Measurements from ENCODE around the gene SPRYD7. TPM values are rescaled to one million over a fixed set of nuclear protein-coding genes. Genes with fewer than 3 reads are reported as not detected.

SPRYD7 gene
- polyA plus RNA-seq, 1 donor, result 11.1 TPM

DNA sequence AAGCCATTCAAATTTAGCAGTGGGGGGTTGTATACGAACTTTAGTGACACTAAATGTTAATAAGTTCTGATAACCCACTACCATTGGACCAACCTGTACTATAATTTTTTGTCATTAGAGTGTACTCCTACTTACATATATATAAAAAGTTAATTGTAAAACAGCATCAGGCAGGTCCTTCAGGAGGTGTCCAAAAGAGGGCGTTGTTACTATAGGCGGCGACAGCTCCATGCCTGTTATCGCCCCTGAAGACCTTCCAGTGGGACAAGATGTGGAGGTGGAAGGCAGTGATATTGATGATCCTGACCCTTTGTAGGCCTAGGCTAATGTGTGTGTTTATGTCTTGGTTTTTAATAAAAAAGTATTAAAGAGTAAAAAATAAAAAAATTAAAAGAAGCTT lies 27.5 kb downstream of the SPRYD7 start:
- H3K27me3 ChIP-seq (ENCODE audit: control insufficient read depth, insufficient read depth, low read length), result no peaks in the 10 kb centered on the region
- H3K9me3 ChIP-seq (ENCODE audit: control insufficient read depth, low read depth, low read length), result no peaks in the 10 kb centered on the region
- H3K36me3 ChIP-seq (ENCODE audit: control insufficient read depth, insufficient read depth, low read length), result peaks cover 2% of the 10 kb centered on the region
- H3K27ac ChIP-seq (ENCODE audit: low read length), result no peak overlapping the region
- H3K4me1 ChIP-seq (ENCODE audit: control insufficient read depth, insufficient read depth, low read length), result no peaks in the 10 kb centered on the region
- no peak overlapping the region for H3K4me3 ChIP-seq (ENCODE audit: low read length)
- no peak for DNase-seq
- 40% methylated on average over 1 of the region's 5 CpGs for whole genome bisulfite sequencing (ENCODE audit: insufficient coverage, low lambda C conversion rate)

DNA sequence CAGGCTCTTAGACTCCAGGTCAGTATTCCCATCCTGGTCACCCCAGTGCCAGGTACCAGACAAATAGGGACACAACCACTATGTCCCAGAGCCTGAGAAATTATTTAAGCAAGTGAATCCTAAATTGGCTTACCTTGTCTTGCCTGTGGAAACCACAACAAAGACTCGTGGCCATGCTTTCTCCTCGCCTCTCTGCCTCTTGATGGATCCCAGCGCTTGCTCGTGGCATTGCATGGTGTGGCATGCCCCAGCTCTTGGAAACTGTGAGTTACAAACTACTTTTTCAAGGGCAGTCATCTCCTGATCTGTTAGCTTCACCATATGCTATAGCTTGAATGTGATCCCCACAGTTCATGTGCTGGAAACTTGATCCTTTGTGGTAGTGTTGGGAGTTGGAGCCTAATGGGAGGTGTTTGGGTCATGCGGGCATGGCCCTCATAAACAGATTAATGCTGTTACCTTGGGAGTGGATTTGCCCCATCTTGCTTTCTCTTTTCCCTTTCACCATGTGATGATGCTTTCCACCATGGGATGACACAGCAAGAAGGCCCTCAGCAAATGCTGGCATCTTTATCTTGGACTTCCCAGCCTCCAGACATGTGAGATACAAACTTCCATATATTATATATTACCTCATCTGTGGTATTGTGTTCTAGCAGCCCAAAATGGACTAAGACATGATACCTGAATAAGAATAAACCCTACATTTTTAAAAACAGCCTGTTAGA lies 31.2 kb downstream of the SPRYD7 start:
- no peaks in the 10 kb centered on the region for H3K27me3 ChIP-seq (ENCODE audit: control insufficient read depth, insufficient read depth, low read length)
- H3K36me3 ChIP-seq (ENCODE audit: control insufficient read depth, insufficient read depth, low read length), result no peaks in the 10 kb centered on the region
- H3K4me1 ChIP-seq (ENCODE audit: control insufficient read depth, insufficient read depth, low read length), result no peaks in the 10 kb centered on the region
- no peaks in the 10 kb centered on the region for H3K9me3 ChIP-seq (ENCODE audit: control insufficient read depth, low read depth, low read length)
- no CpG with 5 or more reads among the region's 5 CpGs for WGBS (ENCODE audit: insufficient coverage, low lambda C conversion rate)
- H3K27ac ChIP-seq (ENCODE audit: low read length), result no peak overlapping the region
- DNase-seq, result no peak
- H3K4me3 ChIP-seq (ENCODE audit: low read length), result no peak overlapping the region

DNA sequence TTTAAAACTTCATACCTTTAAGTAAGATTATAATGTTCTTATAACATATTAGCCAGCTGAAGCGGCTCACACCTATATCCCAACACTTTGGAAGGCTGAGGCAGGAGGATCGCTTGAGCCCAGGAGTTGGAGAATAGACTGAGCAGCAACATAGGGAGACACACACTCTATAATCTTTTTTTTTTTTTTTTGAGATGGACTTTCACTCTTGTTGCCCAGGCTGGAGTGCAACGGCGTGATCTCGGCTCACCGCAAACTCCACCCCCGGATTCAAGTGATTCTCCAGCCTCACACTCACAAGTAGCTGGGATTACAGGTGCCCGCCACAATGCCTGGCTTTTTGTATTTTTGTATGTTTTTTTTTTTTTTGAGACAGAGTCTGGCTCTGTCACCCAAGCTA lies 37.3 kb downstream of the SPRYD7 start:
- Histone ChIP-seq H3K4me3 (ENCODE audit: low read length) (no peak overlapping the region), H3K36me3 (ENCODE audit: control insufficient read depth, insufficient read depth, low read length) (no peaks in the 10 kb centered on the region), H3K27ac (ENCODE audit: low read length) (no peak overlapping the region), H3K9me3 (ENCODE audit: control insufficient read depth, low read depth, low read length) (no peaks in the 10 kb centered on the region), H3K27me3 (ENCODE audit: control insufficient read depth, insufficient read depth, low read length) (no peaks in the 10 kb centered on the region), H3K4me1 (ENCODE audit: control insufficient read depth, insufficient read depth, low read length) (no peaks in the 10 kb centered on the region)
- DNase-seq, result no peak
- WGBS (ENCODE audit: insufficient coverage, low lambda C conversion rate), result no CpG with 5 or more reads among the region's 8 CpGs

DNA sequence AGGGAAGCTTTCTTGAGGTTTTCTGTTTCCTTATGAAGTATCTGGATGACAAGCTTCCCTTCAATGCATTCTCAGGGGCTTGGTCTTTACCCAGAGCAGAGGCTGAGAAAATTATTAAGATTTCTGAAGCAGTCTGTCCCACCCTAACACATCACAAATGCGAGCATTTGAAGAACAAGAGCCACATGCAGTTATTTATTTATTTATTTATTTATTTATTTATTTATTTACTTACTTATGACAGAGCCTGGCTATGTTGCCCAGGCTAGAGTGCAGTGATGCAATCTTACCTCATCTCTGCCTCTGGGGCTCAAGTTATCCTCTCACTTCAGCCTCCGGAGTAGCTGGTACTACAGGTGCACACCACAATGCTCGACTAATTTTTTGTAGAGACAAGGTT lies 38.4 kb downstream of the SPRYD7 start:
- Histone ChIP-seq H3K36me3 (ENCODE audit: control insufficient read depth, insufficient read depth, low read length) (no peaks in the 10 kb centered on the region), H3K9me3 (ENCODE audit: control insufficient read depth, low read depth, low read length) (no peaks in the 10 kb centered on the region), H3K4me1 (ENCODE audit: control insufficient read depth, insufficient read depth, low read length) (no peaks in the 10 kb centered on the region), H3K4me3 (ENCODE audit: low read length) (no peak overlapping the region), H3K27ac (ENCODE audit: low read length) (no peak overlapping the region), H3K27me3 (ENCODE audit: control insufficient read depth, insufficient read depth, low read length) (no peaks in the 10 kb centered on the region)
- WGBS (ENCODE audit: insufficient coverage, low lambda C conversion rate), result no CpG with 5 or more reads among the region's 3 CpGs
- no peak for DNase-seq

DNA sequence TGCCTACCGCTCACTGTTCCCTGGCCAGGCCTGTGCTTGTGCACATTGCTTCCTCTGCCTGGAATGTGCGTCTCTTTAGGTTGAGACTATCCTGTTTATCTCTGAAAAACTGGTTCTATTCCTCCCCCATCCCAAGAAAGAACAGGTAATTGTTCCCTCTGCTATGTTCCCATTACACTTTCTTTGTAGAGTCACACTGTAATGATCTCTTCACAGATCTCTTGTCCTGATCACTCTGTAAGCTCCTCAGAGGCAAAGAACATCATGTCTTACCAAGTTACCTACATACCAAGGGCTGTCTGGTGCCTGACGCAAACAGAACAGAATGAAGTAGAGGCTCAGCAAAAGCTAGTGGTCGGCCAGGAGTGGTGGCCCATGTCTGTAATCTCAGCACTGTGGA lies 40.3 kb downstream of the SPRYD7 start:
- no CpG with 5 or more reads among the region's 4 CpGs for WGBS (ENCODE audit: insufficient coverage, low lambda C conversion rate)
- no peak overlapping the region for H3K4me3 ChIP-seq (ENCODE audit: low read length)

DNA sequence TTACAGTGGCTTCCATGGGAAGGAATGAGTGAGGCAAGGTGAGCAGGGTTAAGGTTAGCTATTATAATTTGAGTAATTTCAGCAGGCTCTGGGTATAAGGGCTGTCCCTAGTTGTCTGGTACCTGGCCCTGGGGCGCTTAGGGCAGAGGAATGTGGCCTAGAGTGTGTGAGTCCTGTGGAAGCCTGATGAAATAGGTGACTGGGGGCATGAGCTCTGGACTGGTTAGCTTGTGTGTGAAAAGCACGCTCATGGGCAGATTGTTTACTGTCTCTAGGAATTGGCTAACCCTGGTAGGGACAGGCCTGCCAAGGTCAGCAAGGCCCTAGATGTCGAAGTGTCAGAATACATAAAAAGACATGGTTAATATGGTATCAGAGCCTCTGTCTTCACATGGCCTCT lies 42.5 kb downstream of the SPRYD7 start:
- Histone ChIP-seq H3K27ac (ENCODE audit: low read length) (no peak overlapping the region), H3K4me1 (ENCODE audit: control insufficient read depth, insufficient read depth, low read length) (no peaks in the 10 kb centered on the region), H3K9me3 (ENCODE audit: control insufficient read depth, low read depth, low read length) (no peaks in the 10 kb centered on the region), H3K27me3 (ENCODE audit: control insufficient read depth, insufficient read depth, low read length) (no peaks in the 10 kb centered on the region), H3K4me3 (ENCODE audit: low read length) (no peak overlapping the region), H3K36me3 (ENCODE audit: control insufficient read depth, insufficient read depth, low read length) (no peaks in the 10 kb centered on the region)
- no peak for DNase-seq
- whole genome bisulfite sequencing (ENCODE audit: insufficient coverage, low lambda C conversion rate), result no CpG with 5 or more reads among the region's 3 CpGs

More for the DNA sequence above, 40.3 kb downstream of the SPRYD7 start:
- H3K27me3 ChIP-seq (ENCODE audit: control insufficient read depth, insufficient read depth, low read length), result no peaks in the 10 kb centered on the region
- no peak overlapping the region for H3K27ac ChIP-seq (ENCODE audit: low read length)
- H3K9me3 ChIP-seq (ENCODE audit: control insufficient read depth, low read depth, low read length), result no peaks in the 10 kb centered on the region
- H3K4me1 ChIP-seq (ENCODE audit: control insufficient read depth, insufficient read depth, low read length), result no peaks in the 10 kb centered on the region
- no peak for DNase-seq
- H3K36me3 ChIP-seq (ENCODE audit: control insufficient read depth, insufficient read depth, low read length), result no peaks in the 10 kb centered on the region

DNA sequence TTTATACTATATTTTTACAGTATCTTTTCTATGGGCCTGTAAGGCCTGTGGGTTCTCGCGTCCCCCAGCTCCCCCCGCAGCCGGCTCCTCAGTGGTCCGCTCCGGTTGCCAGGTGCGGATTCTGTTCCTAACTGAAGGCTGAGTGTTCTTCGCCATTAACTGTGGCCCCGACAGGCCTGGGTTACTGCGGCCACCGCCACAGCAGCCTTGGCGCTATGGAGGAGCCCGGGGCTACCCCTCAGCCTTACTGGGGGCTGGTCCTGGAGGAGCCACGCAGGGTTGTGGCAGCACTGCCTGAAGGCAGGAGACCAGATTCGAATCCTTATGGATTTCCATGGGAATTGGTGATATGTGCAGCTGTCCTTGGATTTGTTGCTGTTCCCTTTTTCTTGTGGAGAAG lies 45.8 kb downstream of the SPRYD7 start:
- Histone ChIP-seq H3K36me3 (ENCODE audit: control insufficient read depth, insufficient read depth, low read length) (no peaks in the 10 kb centered on the region), H3K4me3 (ENCODE audit: low read length) (no peak overlapping the region), H3K4me1 (ENCODE audit: control insufficient read depth, insufficient read depth, low read length) (no peaks in the 10 kb centered on the region), H3K27ac (ENCODE audit: low read length) (no peak overlapping the region), H3K27me3 (ENCODE audit: control insufficient read depth, insufficient read depth, low read length) (no peaks in the 10 kb centered on the region), H3K9me3 (ENCODE audit: control insufficient read depth, low read depth, low read length) (no peaks in the 10 kb centered on the region)
- DNase-seq, result no peak
- WGBS (ENCODE audit: insufficient coverage, low lambda C conversion rate), result no CpG with 5 or more reads among the region's 15 CpGs

DNA sequence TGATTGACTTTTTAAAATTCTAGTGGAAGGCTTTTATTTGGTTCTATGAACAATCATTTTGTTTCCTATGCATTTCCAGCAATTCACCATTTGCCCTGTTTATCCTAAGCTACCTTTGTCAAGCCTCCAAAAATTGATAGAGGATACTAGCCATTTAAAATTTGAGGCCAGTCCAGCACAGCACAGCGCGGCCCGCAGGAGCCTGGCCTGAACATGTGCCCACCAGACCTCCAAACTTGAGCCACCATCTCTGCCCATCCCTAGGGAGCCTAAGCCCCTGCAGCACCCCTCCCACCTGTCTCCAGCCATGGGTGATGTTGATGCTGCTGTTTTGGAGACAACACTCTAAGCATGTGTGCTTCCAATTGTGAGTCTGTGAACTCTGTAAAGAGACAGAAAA lies 57.5 kb downstream of the SPRYD7 start:
- Histone ChIP-seq H3K4me3 (ENCODE audit: low read length) (no peak overlapping the region), H3K4me1 (ENCODE audit: control insufficient read depth, insufficient read depth, low read length) (no peaks in the 10 kb centered on the region), H3K36me3 (ENCODE audit: control insufficient read depth, insufficient read depth, low read length) (no peaks in the 10 kb centered on the region), H3K9me3 (ENCODE audit: control insufficient read depth, low read depth, low read length) (peaks cover 19% of the 10 kb centered on the region), H3K27me3 (ENCODE audit: control insufficient read depth, insufficient read depth, low read length) (no peaks in the 10 kb centered on the region), H3K27ac (ENCODE audit: low read length) (no peak overlapping the region)
- DNase-seq, result no peak
- WGBS (ENCODE audit: insufficient coverage, low lambda C conversion rate), result no CpG with 5 or more reads among the region's 3 CpGs

DNA sequence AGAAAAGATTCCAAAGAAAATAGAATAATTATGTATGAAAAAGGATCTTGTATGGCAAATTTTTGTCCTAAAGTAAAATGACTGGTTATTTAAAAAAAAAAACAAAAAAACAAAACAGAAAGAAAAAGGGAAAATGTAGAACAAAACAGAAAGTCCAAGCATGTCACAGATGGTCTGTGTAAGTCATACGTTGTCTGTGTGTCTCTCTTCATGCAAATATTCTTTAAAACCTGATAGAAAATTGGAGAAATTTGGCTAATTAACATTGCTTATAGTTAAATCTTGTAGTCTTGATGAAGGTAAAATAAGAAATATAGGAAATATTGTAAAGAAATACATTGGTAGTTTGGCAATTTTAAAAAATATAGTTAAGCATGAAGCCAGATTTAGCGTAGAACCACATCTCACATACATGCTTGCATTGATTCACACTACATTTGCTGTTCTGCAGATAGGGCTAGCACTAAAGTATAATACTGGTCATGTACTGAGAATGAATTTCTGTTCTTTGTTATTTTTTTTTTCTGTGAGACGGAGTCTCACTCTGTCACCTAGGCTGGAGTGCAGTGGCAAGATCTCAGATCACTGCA lies 58.4 kb downstream of the SPRYD7 start:
- WGBS (ENCODE audit: insufficient coverage, low lambda C conversion rate), result 88% methylated on average over 1 of the region's 3 CpGs
- Histone ChIP-seq H3K4me1 (ENCODE audit: control insufficient read depth, insufficient read depth, low read length) (no peaks in the 10 kb centered on the region), H3K27ac (ENCODE audit: low read length) (no peak overlapping the region), H3K9me3 (ENCODE audit: control insufficient read depth, low read depth, low read length) (peaks cover 19% of the 10 kb centered on the region), H3K36me3 (ENCODE audit: control insufficient read depth, insufficient read depth, low read length) (no peaks in the 10 kb centered on the region), H3K4me3 (ENCODE audit: low read length) (no peak overlapping the region), H3K27me3 (ENCODE audit: control insufficient read depth, insufficient read depth, low read length) (no peaks in the 10 kb centered on the region)
- no peak for DNase-seq

DNA sequence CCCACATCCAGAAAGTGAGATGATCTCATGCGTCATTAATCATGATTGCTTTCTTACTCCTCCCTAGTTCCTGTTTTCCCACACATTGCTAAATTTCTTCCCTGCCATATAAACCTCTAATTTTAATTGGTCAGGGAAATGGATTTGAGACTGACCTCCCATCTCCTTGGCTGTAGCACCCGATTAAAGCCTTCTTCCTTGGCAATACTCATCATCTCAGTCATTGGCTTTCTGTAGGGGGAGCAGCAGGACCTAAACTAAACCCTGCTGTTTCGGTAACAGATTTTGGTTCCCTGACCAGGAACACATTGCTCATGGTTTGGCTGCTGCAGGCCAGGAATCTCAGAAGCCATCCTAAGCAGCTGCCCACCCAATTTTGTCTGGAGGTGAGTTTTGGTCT lies 61.7 kb downstream of the SPRYD7 start:
- no peaks in the 10 kb centered on the region for H3K36me3 ChIP-seq (ENCODE audit: control insufficient read depth, insufficient read depth, low read length)
- no peaks in the 10 kb centered on the region for H3K4me1 ChIP-seq (ENCODE audit: control insufficient read depth, insufficient read depth, low read length)
- no peak overlapping the region for H3K4me3 ChIP-seq (ENCODE audit: low read length)
- H3K9me3 ChIP-seq (ENCODE audit: control insufficient read depth, low read depth, low read length), result peaks cover 19% of the 10 kb centered on the region
- WGBS (ENCODE audit: insufficient coverage, low lambda C conversion rate), result 83% methylated on average over 1 of the region's 3 CpGs
- no peaks in the 10 kb centered on the region for H3K27me3 ChIP-seq (ENCODE audit: control insufficient read depth, insufficient read depth, low read length)
- DNase-seq, result no peak
- H3K27ac ChIP-seq (ENCODE audit: low read length), result no peak overlapping the region

DNA sequence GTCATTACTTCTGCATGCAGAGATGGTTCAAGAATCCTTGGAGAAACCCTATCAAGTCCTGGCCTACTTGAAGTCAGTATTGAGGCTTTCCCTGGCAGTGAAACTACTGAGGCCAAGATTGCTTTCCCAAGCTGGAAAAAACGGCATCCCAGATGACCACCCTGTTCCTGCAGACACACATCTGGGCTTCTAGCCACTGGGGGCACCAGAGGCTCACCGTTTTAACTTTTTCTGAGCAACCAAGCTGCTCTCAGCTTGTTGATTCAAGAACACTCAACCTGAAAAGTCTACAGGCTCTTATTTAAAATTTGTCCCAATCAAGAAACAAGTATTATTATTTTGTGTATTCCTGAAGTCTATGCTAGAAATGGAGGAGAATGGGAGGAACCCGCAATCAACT lies 66.6 kb downstream of the SPRYD7 start:
- no peaks in the 10 kb centered on the region for H3K27me3 ChIP-seq (ENCODE audit: control insufficient read depth, insufficient read depth, low read length)
- WGBS (ENCODE audit: insufficient coverage, low lambda C conversion rate), result 100% methylated on average over 1 of the region's 3 CpGs

More for the DNA sequence above, 66.6 kb downstream of the SPRYD7 start:
- no peaks in the 10 kb centered on the region for H3K4me1 ChIP-seq (ENCODE audit: control insufficient read depth, insufficient read depth, low read length)
- H3K27ac ChIP-seq (ENCODE audit: low read length), result no peak overlapping the region
- no peak for DNase-seq
- no peaks in the 10 kb centered on the region for H3K36me3 ChIP-seq (ENCODE audit: control insufficient read depth, insufficient read depth, low read length)
- no peak overlapping the region for H3K4me3 ChIP-seq (ENCODE audit: low read length)
- H3K9me3 ChIP-seq (ENCODE audit: control insufficient read depth, low read depth, low read length), result no peaks in the 10 kb centered on the region
